ENCODE results near the gene CPE.
"Not testable (repeated sequence)": the region's sequence is repeated elsewhere in the genome, so short reads cannot be mapped to it uniquely, and the experiment has no call there.

CPE gene

GRCh38 chr4:165489786-165490185 is 111.0 kb downstream of the CPE start:
- Histone ChIP-seq H4K20me1 (ENCODE audit: insufficient read depth, low read length) (no peaks in the 10 kb centered on the region), H3K79me2 (ENCODE audit: low read length) (no peaks in the 10 kb centered on the region), H3K4me3 (ENCODE audit: low read length) (no peak overlapping the region), H3K27ac (ENCODE audit: low read length) (no peak overlapping the region), H2AFZ (ENCODE audit: low read depth, low read length) (no peak overlapping the region), H3K4me1 (ENCODE audit: low read length) (peaks cover 3% of the 10 kb centered on the region; the same call in 1 of the 2 replicates), H3K27me3 (ENCODE audit: low read depth, low read length) (peaks cover 8% of the 10 kb centered on the region; the same call in 1 of the 2 replicates), H3K4me2 (ENCODE audit: low read length) (no peak overlapping the region), H3K9ac (ENCODE audit: low read length) (no peak overlapping the region), H3K36me3 (replicated peaks; ENCODE audit: low read depth, low read length) (no peaks in the 10 kb centered on the region), H3K9me3 (ENCODE audit: insufficient read depth, low read length) (no peaks in the 10 kb centered on the region)
- TF ChIP-seq, protein P1, sequence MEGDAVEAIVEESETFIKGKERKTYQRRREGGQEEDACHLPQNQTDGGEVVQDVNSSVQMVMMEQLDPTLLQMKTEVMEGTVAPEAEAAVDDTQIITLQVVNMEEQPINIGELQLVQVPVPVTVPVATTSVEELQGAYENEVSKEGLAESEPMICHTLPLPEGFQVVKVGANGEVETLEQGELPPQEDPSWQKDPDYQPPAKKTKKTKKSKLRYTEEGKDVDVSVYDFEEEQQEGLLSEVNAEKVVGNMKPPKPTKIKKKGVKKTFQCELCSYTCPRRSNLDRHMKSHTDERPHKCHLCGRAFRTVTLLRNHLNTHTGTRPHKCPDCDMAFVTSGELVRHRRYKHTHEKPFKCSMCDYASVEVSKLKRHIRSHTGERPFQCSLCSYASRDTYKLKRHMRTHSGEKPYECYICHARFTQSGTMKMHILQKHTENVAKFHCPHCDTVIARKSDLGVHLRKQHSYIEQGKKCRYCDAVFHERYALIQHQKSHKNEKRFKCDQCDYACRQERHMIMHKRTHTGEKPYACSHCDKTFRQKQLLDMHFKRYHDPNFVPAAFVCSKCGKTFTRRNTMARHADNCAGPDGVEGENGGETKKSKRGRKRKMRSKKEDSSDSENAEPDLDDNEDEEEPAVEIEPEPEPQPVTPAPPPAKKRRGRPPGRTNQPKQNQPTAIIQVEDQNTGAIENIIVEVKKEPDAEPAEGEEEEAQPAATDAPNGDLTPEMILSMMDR (IDR thresholded peaks at IDR 0.05; ENCODE audit: low read depth, low read length): no peak
- TF ChIP-seq EZH2phosphoT487 (IDR thresholded peaks at IDR 0.05; ENCODE audit: low read depth): no peak

DNA sequence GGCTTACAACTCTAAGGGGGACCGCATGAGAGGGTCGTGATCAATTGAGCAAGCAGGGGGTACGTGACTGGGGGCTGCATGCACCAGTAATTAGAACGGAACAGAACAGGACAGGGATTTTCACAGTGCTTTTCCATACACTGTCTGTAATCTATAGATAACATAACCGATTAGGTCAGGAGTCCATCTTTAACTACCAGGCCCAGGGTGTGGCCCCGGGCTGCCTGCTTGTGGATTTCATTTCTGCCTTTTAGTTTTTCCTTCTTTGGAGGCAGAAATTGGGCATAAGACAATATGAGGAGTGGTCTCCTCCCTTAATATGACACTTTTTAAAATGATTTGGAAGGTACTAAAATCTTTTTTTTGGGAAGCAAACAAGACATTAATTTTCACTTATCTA is 113.8 kb downstream of the CPE start:
- not testable (repeated sequence) for H3K4me3 ChIP-seq (ENCODE audit: low read length); H3K27ac ChIP-seq (ENCODE audit: low read length); H3K36me3 ChIP-seq (replicated peaks; ENCODE audit: low read depth, low read length); H3K9me3 ChIP-seq (ENCODE audit: insufficient read depth, low read length); H4K20me1 ChIP-seq (ENCODE audit: insufficient read depth, low read length); H3K4me1 ChIP-seq (ENCODE audit: low read length); H3K4me2 ChIP-seq (ENCODE audit: low read length); H3K79me2 ChIP-seq (ENCODE audit: low read length); H3K27me3 ChIP-seq (ENCODE audit: low read depth, low read length); H2AFZ ChIP-seq (ENCODE audit: low read depth, low read length); H3K9ac ChIP-seq (ENCODE audit: low read length)

DNA sequence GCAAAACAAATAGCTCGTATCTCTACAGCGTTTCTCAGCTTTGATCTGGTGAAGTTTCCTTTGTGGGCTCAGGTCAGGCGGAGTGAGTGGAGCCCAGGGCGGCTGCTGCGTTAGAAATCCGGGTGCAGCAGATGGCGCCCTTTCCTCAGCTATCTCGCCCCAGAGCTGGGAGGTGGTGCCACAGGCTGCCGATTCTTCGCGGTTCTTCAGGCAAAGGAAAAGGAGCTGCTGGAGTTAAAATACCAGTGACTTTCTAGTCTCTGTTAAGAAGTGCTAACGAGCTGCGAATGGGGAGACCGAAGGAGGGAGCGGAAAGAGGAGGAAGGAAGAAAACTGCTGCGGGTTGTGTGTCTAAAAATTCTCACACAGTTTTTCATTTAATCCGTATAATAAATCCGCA is 114.6 kb downstream of the CPE start:
- Histone ChIP-seq H3K9me3 (ENCODE audit: insufficient read depth, low read length) (no peaks in the 10 kb centered on the region), H3K4me3 (ENCODE audit: low read length) (peak overlapping the region; percentile 68), H3K4me1 (ENCODE audit: low read length) (peaks cover 3% of the 10 kb centered on the region; the same call in 1 of the 2 replicates), H3K27ac (ENCODE audit: low read length) (no peak overlapping the region), H3K27me3 (ENCODE audit: low read depth, low read length) (0 out of 2 replicates have a peak, but pooled peaks cover 3% of the 10 kb centered on the region), H2AFZ (ENCODE audit: low read depth, low read length) (peak overlapping the region; percentile 90), H3K79me2 (ENCODE audit: low read length) (no peaks in the 10 kb centered on the region), H3K36me3 (replicated peaks; ENCODE audit: low read depth, low read length) (no peaks in the 10 kb centered on the region), H3K9ac (ENCODE audit: low read length) (peak overlapping the region; percentile 18), H3K4me2 (ENCODE audit: low read length) (peak overlapping the region; percentile 72), H4K20me1 (ENCODE audit: insufficient read depth, low read length) (no peaks in the 10 kb centered on the region)
- TF ChIP-seq, protein P1 (IDR thresholded peaks at IDR 0.05; ENCODE audit: low read depth, low read length): peak; percentile 98
- TF ChIP-seq EZH2phosphoT487 (IDR thresholded peaks at IDR 0.05; ENCODE audit: low read depth): no peak

DNA sequence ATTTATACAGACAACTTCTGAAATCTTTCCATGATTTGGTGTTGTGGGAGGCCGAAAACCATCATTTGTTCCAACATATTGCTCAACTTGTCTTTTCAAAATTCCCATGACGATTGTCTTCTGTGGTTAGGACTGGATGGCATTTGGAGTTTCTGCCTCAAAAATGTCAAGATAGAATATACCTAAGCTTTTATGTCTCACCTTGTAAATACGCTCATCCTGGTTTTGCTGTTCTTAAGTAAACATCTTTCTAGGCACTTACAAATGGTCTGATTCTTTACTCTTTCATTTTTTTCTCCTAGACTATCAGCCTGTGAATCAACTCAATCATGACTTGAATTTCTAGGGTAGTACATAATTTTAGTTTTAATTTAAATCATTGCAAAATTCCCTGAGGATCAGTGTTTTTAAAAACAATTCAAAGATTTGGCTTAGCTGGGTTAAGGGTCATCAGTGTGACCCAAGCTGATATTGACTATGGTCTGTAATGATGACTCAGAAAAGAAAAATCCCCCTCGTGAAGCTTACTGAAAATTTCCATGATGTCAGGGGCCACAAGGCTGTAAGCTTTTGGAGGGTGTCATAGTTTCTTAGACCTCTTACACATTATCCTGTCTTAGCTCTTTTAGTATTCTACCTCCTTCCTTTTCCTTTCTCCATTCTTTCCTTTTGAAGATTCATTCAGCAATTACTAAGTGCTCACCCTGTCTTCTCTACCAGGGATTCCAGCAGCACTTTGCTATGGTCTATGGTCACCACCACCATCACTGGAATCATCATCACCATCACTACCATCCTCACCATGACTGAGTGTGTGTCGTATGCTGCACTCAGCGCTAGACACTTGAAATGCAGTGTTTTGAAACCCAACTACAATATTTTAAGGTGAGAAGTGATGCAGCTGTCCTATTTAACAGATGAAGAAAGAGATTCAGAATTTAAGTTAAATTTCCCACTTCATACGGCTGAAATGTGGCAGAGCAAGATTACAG is 124.4 kb downstream of the CPE start:
- no peaks in the 10 kb centered on the region for H3K79me2 ChIP-seq (ENCODE audit: low read length)
- no peaks in the 10 kb centered on the region for H3K4me1 ChIP-seq (ENCODE audit: low read length)
- no peaks in the 10 kb centered on the region for H3K9me3 ChIP-seq (ENCODE audit: insufficient read depth, low read length)
- no peak overlapping the region for H2AFZ ChIP-seq (ENCODE audit: low read depth, low read length)
- H3K9ac ChIP-seq (ENCODE audit: low read length): no peak overlapping the region
- no peak overlapping the region for H3K4me2 ChIP-seq (ENCODE audit: low read length)
- TF ChIP-seq, protein P1 (IDR thresholded peaks at IDR 0.05; ENCODE audit: low read depth, low read length): no peak
- no peak for TF ChIP-seq EZH2phosphoT487 (IDR thresholded peaks at IDR 0.05; ENCODE audit: low read depth)
- H3K27ac ChIP-seq (ENCODE audit: low read length): no peak overlapping the region
- no peaks in the 10 kb centered on the region for H3K36me3 ChIP-seq (replicated peaks; ENCODE audit: low read depth, low read length)
- no peaks in the 10 kb centered on the region for H3K27me3 ChIP-seq (ENCODE audit: low read depth, low read length)
- no peaks in the 10 kb centered on the region for H4K20me1 ChIP-seq (ENCODE audit: insufficient read depth, low read length)
- H3K4me3 ChIP-seq (ENCODE audit: low read length): no peak overlapping the region
